Astrocyte of the spinal cord (primary cell): Measurements from ENCODE around the gene PSMA7.

ENCODE experiments used
- DNase-seq: peaks from one replicate; pipeline ENCODE4 v3.0.0; 2011; ENCODE audit warnings: low read depth, low spot score
- H3K4me3 ChIP-seq: 2 replicates; pipeline ENCODE4 v1.5.1; 2011; ENCODE audit warnings: low read depth, mild to moderate bottlenecking, low read length, moderate library complexity
- in situ Hi-C: cut with HindIII; loops from 2 replicates; pipeline ENCODE4 v1.10.0; 2017; ENCODE audit warnings: low sequenced_read_pairs
- TF ChIP-seq, protein P1 (sequence below): IDR thresholded peaks from 2 replicates; pipeline ENCODE4 v1.5.1; 2012; ENCODE audit warnings: low read depth, mild to moderate bottlenecking, low read length, inconsistent platforms

Gene PSMA7

DNA sequence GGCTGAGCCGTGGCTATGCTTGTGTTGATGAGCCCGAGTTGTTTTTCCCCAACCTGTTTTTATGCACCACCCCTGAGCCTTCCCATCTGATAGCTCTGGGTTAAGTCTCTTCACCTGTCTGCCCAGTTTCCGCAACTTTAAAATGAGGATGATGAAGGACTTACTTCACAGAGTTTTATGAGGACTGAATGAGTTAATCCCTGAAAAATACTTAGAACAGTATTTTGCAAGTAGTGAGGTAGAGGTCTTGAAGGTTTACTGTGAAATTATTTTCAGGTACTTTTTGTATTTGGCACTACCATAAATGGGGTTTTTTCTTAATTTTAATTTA, 42.9 kb upstream of the PSMA7 start:
- no peak for DNase-seq
- no peak overlapping the region for H3K4me3 ChIP-seq
- in situ Hi-C loops: no loop called here
- TF ChIP-seq, protein P1, sequence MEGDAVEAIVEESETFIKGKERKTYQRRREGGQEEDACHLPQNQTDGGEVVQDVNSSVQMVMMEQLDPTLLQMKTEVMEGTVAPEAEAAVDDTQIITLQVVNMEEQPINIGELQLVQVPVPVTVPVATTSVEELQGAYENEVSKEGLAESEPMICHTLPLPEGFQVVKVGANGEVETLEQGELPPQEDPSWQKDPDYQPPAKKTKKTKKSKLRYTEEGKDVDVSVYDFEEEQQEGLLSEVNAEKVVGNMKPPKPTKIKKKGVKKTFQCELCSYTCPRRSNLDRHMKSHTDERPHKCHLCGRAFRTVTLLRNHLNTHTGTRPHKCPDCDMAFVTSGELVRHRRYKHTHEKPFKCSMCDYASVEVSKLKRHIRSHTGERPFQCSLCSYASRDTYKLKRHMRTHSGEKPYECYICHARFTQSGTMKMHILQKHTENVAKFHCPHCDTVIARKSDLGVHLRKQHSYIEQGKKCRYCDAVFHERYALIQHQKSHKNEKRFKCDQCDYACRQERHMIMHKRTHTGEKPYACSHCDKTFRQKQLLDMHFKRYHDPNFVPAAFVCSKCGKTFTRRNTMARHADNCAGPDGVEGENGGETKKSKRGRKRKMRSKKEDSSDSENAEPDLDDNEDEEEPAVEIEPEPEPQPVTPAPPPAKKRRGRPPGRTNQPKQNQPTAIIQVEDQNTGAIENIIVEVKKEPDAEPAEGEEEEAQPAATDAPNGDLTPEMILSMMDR: no peak

DNA sequence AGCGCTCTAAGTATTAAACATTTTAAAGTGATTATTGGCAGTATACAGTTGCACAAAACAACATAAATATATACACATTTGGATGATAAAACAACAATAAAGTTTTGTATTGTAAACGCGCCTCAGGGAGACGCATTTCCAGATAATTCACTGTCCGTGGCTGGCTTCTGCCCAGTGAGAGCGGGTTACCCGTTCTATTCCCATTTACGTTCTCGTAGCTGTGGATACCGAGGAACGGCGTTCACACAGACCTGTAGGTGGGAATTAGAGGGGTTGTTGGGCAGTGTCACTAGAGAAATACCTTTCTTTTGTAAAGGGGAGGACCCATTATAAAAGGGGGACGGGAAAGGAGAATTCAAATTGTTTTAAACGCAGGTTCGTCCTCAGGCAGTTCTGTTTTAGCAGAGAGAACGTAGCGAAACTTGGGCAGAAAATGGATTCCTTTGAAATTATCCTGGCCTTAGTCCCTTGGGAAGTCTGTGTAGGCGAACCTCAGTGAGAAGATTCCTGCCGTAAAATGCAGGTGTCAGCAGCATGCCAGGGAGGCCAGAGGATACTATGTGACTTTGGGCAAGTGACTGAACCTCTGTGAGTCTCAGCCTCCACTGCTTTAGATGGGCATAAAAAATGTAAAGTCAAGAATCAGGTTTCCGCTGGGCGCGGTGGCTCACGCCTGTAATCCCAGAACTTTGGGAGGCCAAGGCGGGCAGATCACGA, 40.4 kb upstream of the PSMA7 start:
- TF ChIP-seq, protein P1: no peak
- DNase-seq: peak; percentile 4
- in situ Hi-C loops: no loop called here
- H3K4me3 ChIP-seq: peak overlapping the region; percentile 97

- peak within 1 kb of the TSS; percentile 97 for H3K4me3 ChIP-seq
- TF ChIP-seq, protein P1: no peak
- peak; percentile 94 for DNase-seq
- in situ Hi-C loops: no loop called here
Observed at GRCh38 chr20:62182469-62183425, 39.6 kb upstream of the PSMA7 start, which contains the start of gene MTG2. MTG2 (plus strand) TSS chr20:62183028; CDS start chr20:62193421, 10,393 bp downstream.

DNA sequence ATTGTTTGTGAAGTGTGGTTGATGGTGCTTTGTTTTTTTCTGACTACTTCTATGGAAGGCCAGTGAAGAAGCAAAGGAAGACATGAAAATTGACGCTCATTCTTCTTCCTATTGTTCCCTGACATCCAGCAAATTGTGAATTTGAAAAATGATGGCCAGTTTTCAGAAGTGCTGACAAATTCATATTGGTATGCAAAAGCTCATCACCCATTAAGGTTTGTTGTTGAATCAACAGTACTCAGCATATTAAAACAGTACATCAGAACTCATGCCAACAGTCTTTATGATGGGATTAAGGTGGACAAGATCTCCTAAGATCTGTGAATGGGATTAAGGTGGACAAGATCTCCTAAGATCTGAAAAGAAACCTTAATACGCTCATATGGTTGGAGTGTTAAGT, 38.6 kb upstream of the PSMA7 start:
- H3K4me3 ChIP-seq: peak overlapping the region; percentile 97
- in situ Hi-C loops: no loop called here
- DNase-seq: no peak
- TF ChIP-seq, protein P1: no peak

DNA sequence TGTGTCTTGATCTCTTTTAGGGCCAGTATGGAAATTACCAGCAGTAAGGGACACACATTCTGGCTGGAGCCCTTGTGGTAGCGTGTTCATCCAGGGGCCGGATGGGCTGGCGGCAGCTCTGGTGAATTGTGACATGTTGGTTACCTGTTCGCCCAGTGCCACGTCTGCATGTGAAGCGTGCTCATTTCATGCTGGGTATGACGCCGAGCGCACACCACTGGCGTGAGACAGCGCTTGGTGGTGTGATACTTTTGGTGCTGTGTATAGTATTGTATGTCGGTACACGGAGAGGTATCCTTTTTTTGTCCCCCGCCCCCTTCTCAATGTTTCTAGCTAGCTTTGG, 35.9 kb upstream of the PSMA7 start:
- DNase-seq: no peak
- no peak overlapping the region for H3K4me3 ChIP-seq
- in situ Hi-C loops: no loop called here
- TF ChIP-seq, protein P1: no peak

DNA sequence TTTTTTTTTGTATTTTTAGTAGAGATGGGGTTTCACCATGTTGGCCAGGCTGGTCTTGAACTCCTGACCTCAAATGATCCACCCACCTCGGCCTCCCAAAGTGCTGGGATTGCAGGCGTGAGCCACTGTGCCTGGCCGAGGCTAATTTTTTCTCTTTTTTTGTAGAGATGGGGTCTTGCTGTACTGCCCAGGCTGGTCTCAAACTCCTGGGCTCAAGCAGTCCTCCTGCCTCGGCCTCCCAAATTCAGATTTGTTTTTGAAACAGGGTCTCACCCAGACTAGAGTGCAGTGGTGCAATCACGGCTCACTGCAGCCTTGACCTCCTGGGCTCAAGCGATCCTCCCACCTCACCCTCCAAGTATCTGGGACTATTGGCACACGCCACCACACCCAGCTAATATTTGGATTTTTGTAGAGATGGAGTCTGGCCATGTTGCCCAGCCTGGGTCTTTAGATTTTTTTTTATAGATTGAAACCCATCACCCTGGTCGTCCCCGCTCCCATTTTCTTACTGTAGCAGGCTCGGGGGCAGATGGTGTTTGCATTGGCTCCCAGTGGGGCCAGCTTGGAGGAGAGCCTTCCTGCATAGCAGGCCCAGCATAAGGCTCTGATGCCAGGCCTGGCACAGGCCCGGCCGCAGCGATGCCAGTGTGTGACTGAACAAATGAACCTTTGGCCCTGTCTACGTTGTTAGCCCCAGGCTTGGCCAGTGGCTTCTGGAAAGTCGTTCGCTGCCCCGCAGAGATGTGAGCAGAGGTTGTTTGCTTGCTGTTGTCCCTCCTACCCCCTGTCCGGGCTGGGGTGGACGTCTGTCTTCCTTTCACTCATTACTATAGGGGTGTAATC, 35.3 kb upstream of the PSMA7 start:
- H3K4me3 ChIP-seq: no peak overlapping the region
- DNase-seq: no peak
- in situ Hi-C loops: no loop called here
- TF ChIP-seq, protein P1: no peak
